Measurements from ENCODE around the gene TMPRSS5.
"Not testable (repeated sequence)": the region's sequence is repeated elsewhere in the genome, so short reads cannot be mapped to it uniquely, and the experiment has no call there.

TMPRSS5 gene

GRCh38 chr11:113705871-113706655 lies at the start of gene TMPRSS5:
Gene TMPRSS5, minus strand, starts transcription at chr11:113706308. Its CDS starts 84 bp downstream, at chr11:113706224.
- DNase-seq (ENCODE audit: low read depth in 2 of 2) = no peak

GRCh38 chr11:113752932-113753331 lies 46.8 kb upstream of the TMPRSS5 start:
- DNase-seq (ENCODE audit: low read depth in 2 of 2) = no peak

- DNase-seq (ENCODE audit: low read depth in 2 of 2) = no peak
These were observed 30.2 kb upstream of the TMPRSS5 start for GRCh38 chr11:113736323-113736722.

GRCh38 chr11:113732092-113732491 lies 26.0 kb upstream of the TMPRSS5 start:
- DNase-seq (ENCODE audit: low read depth in 2 of 2) = no peak

GRCh38 chr11:113730887-113731726 lies 25.0 kb upstream of the TMPRSS5 start:
- no peak for DNase-seq (ENCODE audit: low read depth in 2 of 2)

- DNase-seq (ENCODE audit: low read depth in 2 of 2) = no peak
These were observed 23.3 kb upstream of the TMPRSS5 start for GRCh38 chr11:113729456-113729855.

GRCh38 chr11:113728814-113729213 lies 22.7 kb upstream of the TMPRSS5 start:
- no peak for DNase-seq (ENCODE audit: low read depth in 2 of 2)

GRCh38 chr11:113725913-113726312 lies 19.8 kb upstream of the TMPRSS5 start:
- DNase-seq (ENCODE audit: low read depth in 2 of 2) = no peak

GRCh38 chr11:113725407-113725806 lies 19.3 kb upstream of the TMPRSS5 start:
- no peak for DNase-seq (ENCODE audit: low read depth in 2 of 2)

GRCh38 chr11:113724778-113725177 lies 18.7 kb upstream of the TMPRSS5 start:
- no peak for DNase-seq (ENCODE audit: low read depth in 2 of 2)

- DNase-seq (ENCODE audit: low read depth in 2 of 2) = no peak
These were observed 17.7 kb upstream of the TMPRSS5 start for GRCh38 chr11:113723787-113724186.

- DNase-seq (ENCODE audit: low read depth in 2 of 2) = no peak
These were observed 16.8 kb upstream of the TMPRSS5 start for GRCh38 chr11:113722934-113723333.

- DNase-seq (ENCODE audit: low read depth in 2 of 2) = no peak
These were observed 16.1 kb upstream of the TMPRSS5 start for GRCh38 chr11:113722221-113722620.

- DNase-seq (ENCODE audit: low read depth in 2 of 2) = no peak
These were observed 15.5 kb upstream of the TMPRSS5 start for GRCh38 chr11:113721462-113722066.

- not testable (repeated sequence) for DNase-seq (ENCODE audit: low read depth in 2 of 2)
These were observed 14.4 kb upstream of the TMPRSS5 start for GRCh38 chr11:113720478-113720877.

GRCh38 chr11:113715882-113716625 lies 9.9 kb upstream of the TMPRSS5 start:
- no peak for DNase-seq (ENCODE audit: low read depth in 2 of 2)

- DNase-seq (ENCODE audit: low read depth in 2 of 2) = no peak
These were observed 9.2 kb upstream of the TMPRSS5 start for GRCh38 chr11:113715273-113715672.

- no peak for DNase-seq (ENCODE audit: low read depth in 2 of 2)
These were observed 4.9 kb upstream of the TMPRSS5 start for GRCh38 chr11:113710989-113711388.

GRCh38 chr11:113703551-113703950 lies 2.6 kb downstream of the TMPRSS5 start:
- not testable (repeated sequence) for DNase-seq (ENCODE audit: low read depth in 2 of 2)

GRCh38 chr11:113701491-113701890 lies 4.6 kb downstream of the TMPRSS5 start:
- DNase-seq (ENCODE audit: low read depth in 2 of 2) = no peak

- no peak for DNase-seq (ENCODE audit: low read depth in 2 of 2)
These were observed 7.6 kb downstream of the TMPRSS5 start for GRCh38 chr11:113698515-113698914.
